Stomach (tissue), 9 donors: ENCODE results near the gene SMIM22. TPM values are rescaled to one million over a fixed set of nuclear protein-coding genes. Genes with fewer than 3 reads are reported as not detected.

Experiments used
- DNase-seq, 2 donors: peaks; one replicate each; pipeline versions ENCODE4 v3.0.0 to v3.0.0-alpha.2; 2013 to 2019
- H3K27ac ChIP-seq, 5 donors: fragments of 200-600 bp in 4 of 5; sonication (generic) in 4 of 5; one replicate each; pipeline ENCODE4 v1.5.1; 2013 to 2019; ENCODE audit warnings: mild to moderate bottlenecking in 1 of 5, moderate library complexity in 1 of 5
- H3K27me3 ChIP-seq, 3 donors: fragments of 200-600 bp; sonication (generic); one replicate each; pipeline ENCODE4 v1.5.1; 2017 to 2019; ENCODE audit warnings: mixed run types in 1 of 3
- H3K36me3 ChIP-seq, 4 donors: fragments of 200-600 bp; sonication (generic); 1 replicate in 3 of 4; 2 replicates in 1 of 4; pipeline ENCODE4 v1.5.1; 2016 to 2019
- H3K4me1 ChIP-seq, 4 donors: fragments of 200-600 bp; sonication (generic); one replicate each; pipeline ENCODE4 v1.5.1; 2016 to 2019
- H3K4me3 ChIP-seq, 4 donors: fragments of 200-600 bp; sonication (generic) in 3 of 4; one replicate each; pipeline ENCODE4 v1.5.1; 2016 to 2019; ENCODE audit warnings: mild to moderate bottlenecking in 1 of 4
- H3K9me3 ChIP-seq, 4 donors: fragments of 200-600 bp; sonication (generic); one replicate each; pipeline ENCODE4 v1.5.1; 2016 to 2019
- EP300 ChIP-seq: sonication (generic); formaldehyde crosslinking; IDR thresholded peaks from one replicate; pipeline ENCODE4 v1.6.1; 2017; ENCODE audit warnings: antibody characterized with exemption
- POLR2A ChIP-seq, 4 donors: fragments of 450-650 bp; IDR thresholded peaks; one replicate each; pipeline ENCODE4 v1.6.1; 2016; ENCODE audit warnings: antibody characterized with exemption in 4 of 4, control low read depth in 2 of 4, mild to moderate bottlenecking in 1 of 4, moderate library complexity in 1 of 4
- POLR2AphosphoS5 ChIP-seq, 3 donors: sonication (generic); formaldehyde crosslinking; IDR thresholded peaks; one replicate each; pipeline ENCODE4 v1.6.1; 2016; ENCODE audit warnings: antibody characterized with exemption in 3 of 3
- WGBS, 5 donors: extraction: QIAGEN DNeasy Blood & Tissue Kit in 3 of 5; methylation state at CpG; one replicate each; pipeline versions ENCODE4 v1.1.5 to v1.1.7; 2013 to 2018; 5-methylcytosine and 5-hydroxymethylcytosine counted together
- intact Hi-C: fragments of 100-400 bp; cut with DNase I; formaldehyde crosslinking; loops from one replicate; pipeline ENCODE4 v1.15.1; 2023; ENCODE audit warnings: low total_unique reads
- polyA plus RNA-seq, 3 donors: library from polyadenylated mRNA; stranded (reverse); fragments of 200-250 nt; gene quantifications; one replicate each; pipeline ENCODE4 v1.2.3, GENCODE V29; 2013
- total RNA-seq, 5 donors: library from RNA; depleted of rRNA; stranded (reverse); fragments of >200 nt; gene quantifications; one replicate each; pipeline versions ENCODE4 v1.1.0 to v1.2.3, GENCODE V29; 2014 to 2016
- TF ChIP-seq, protein P1 (sequence below), 7 experiments: fragments of 450-650 bp in 4 of 7; fragments of 200-600 bp in 3 of 7; sonication (generic) in 3 of 7; IDR thresholded peaks; one replicate each; pipeline ENCODE4 v1.5.1; 2016 to 2019; ENCODE audit warnings: antibody characterized with exemption in 7 of 7, control low read depth in 2 of 7, mild to moderate bottlenecking in 1 of 7
- donor health status: healthy with polysubstance abuse.
- donor health status: Bipolar disorder and iron deficiency.
- donor health status: healthy.

Gene SMIM22
- total and polyA plus RNA-seq, 8 donors, result 20.5 to 1,027 (median 391) TPM

DNA sequence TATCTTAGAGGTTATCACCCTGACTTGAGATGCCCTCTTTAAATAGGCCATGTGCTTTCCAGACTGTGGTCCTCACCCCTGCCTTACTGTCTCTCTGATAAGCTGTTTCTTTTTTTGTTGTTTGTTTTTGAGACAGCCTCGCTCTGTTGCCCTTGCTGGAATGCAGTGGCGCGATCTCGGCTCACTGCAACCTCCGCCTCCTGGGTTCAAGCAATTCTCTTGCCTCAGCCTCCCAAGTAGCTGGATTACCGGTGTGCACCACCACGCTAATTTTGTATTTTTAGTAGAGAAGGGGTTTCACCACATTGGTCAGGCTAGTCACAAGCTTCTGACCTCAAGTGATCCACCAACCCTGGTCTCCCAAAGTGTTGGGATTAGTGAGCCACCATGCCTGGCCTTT lies 6.3 kb upstream of the SMIM22 start:
- Histone ChIP-seq H3K9me3 (no peaks in the 10 kb centered on the region), H3K27ac (no peak overlapping the region), H3K27me3 (no peaks in the 10 kb centered on the region), H3K4me1 (peaks cover 0 to 21% (median 12%) of the 10 kb centered on the region in 4 donors), H3K4me3 (no peak overlapping the region), H3K36me3 (no peaks in the 10 kb centered on the region)
- no peak for DNase-seq
- intact Hi-C loops, result no loop called here
- no peak for TF ChIP-seq POLR2AphosphoS5 (IDR thresholded peaks at IDR 0.05)
- no peak for TF ChIP-seq EP300
- no peak for TF ChIP-seq POLR2A (IDR thresholded peaks at IDR 0.05)
- TF ChIP-seq, protein P1, sequence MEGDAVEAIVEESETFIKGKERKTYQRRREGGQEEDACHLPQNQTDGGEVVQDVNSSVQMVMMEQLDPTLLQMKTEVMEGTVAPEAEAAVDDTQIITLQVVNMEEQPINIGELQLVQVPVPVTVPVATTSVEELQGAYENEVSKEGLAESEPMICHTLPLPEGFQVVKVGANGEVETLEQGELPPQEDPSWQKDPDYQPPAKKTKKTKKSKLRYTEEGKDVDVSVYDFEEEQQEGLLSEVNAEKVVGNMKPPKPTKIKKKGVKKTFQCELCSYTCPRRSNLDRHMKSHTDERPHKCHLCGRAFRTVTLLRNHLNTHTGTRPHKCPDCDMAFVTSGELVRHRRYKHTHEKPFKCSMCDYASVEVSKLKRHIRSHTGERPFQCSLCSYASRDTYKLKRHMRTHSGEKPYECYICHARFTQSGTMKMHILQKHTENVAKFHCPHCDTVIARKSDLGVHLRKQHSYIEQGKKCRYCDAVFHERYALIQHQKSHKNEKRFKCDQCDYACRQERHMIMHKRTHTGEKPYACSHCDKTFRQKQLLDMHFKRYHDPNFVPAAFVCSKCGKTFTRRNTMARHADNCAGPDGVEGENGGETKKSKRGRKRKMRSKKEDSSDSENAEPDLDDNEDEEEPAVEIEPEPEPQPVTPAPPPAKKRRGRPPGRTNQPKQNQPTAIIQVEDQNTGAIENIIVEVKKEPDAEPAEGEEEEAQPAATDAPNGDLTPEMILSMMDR (IDR thresholded peaks at IDR 0.05), result no peak
- 70 to 88% (median 81%) methylated on average over 7 of the region's 7 CpGs for WGBS, 5 donors

- H3K9me3 ChIP-seq, result no peaks in the 10 kb centered on the region
- no peak for DNase-seq
Observed at GRCh38 chr16:4790261-4790660, 4.9 kb upstream of the SMIM22 start.

GRCh38 chr16:4790871-4791270 lies 4.3 kb upstream of the SMIM22 start:
- intact Hi-C loops, result no loop called here
- WGBS, 5 donors, result 74 to 85% (median 79%) methylated on average over 10 of the region's 10 CpGs
- TF ChIP-seq EP300 (no peak), POLR2AphosphoS5 (IDR thresholded peaks at IDR 0.05) (no peak), POLR2A (IDR thresholded peaks at IDR 0.05) (no peak)
- TF ChIP-seq, protein P1 (IDR thresholded peaks at IDR 0.05), result no peak
- Histone ChIP-seq H3K27ac (no peak overlapping the region), H3K36me3 (no peaks in the 10 kb centered on the region), H3K9me3 (no peaks in the 10 kb centered on the region), H3K4me1 (peaks cover 0 to 21% (median 15%) of the 10 kb centered on the region in 4 donors), H3K27me3 (no peaks in the 10 kb centered on the region), H3K4me3 (no peak overlapping the region)
- DNase-seq, result no peak

More at GRCh38 chr16:4790261-4790660, 4.9 kb upstream of the SMIM22 start:
- Histone ChIP-seq H3K4me1 (peaks cover 0 to 21% (median 15%) of the 10 kb centered on the region in 4 donors), H3K27ac (no peak overlapping the region), H3K36me3 (no peaks in the 10 kb centered on the region), H3K27me3 (no peaks in the 10 kb centered on the region), H3K4me3 (no peak overlapping the region)
- WGBS, 5 donors, result 56 to 69% (median 59%) methylated on average over 10 of the region's 10 CpGs
- TF ChIP-seq EP300 (no peak), POLR2AphosphoS5 (IDR thresholded peaks at IDR 0.05) (no peak), POLR2A (IDR thresholded peaks at IDR 0.05) (no peak)
- TF ChIP-seq, protein P1 (IDR thresholded peaks at IDR 0.05), result no peak
- intact Hi-C loops, result no loop called here

GRCh38 chr16:4792951-4793513 lies 2.1 kb upstream of the SMIM22 start:
- Histone ChIP-seq H3K27ac (no peak overlapping the region), H3K9me3 (no peaks in the 10 kb centered on the region), H3K36me3 (peaks cover 4 to 16% (median 12%) of the 10 kb centered on the region in 4 donors), H3K4me3 (no peak overlapping the region), H3K4me1 (peaks cover 5 to 30% (median 18%) of the 10 kb centered on the region in 4 donors), H3K27me3 (no peaks in the 10 kb centered on the region)
- 76 to 83% (median 80%) methylated on average over 13 of the region's 13 CpGs for WGBS, 5 donors
- DNase-seq, result no peak
- TF ChIP-seq EP300, result no peak
- TF ChIP-seq POLR2AphosphoS5 (IDR thresholded peaks at IDR 0.05), result no peak
- TF ChIP-seq POLR2A (IDR thresholded peaks at IDR 0.05), result no peak
- TF ChIP-seq, protein P1 (IDR thresholded peaks at IDR 0.05), result no peak
- intact Hi-C loops, result no loop called here
